Sigmoid colon (tissue), 7 donors: Measurements from ENCODE around the gene ABCC8. TPM values are rescaled to one million over a fixed set of nuclear protein-coding genes. Genes with fewer than 3 reads are reported as not detected.
A peak's percentile ranks its signal among the peaks of the same experiment; 100 is the strongest.

Experiments used
- DNase-seq: peaks from one replicate; pipeline ENCODE4 v3.0.0-alpha.2; 2019
- H3K27ac ChIP-seq, 4 donors: fragments of 200-600 bp; sonication (generic); one replicate each; pipeline ENCODE4 v1.5.1; 2016 to 2019; ENCODE audit warnings: mild to moderate bottlenecking in 1 of 4
- H3K27me3 ChIP-seq, 3 donors: fragments of 200-600 bp; sonication (generic); one replicate each; pipeline ENCODE4 v1.5.1; 2019; ENCODE audit warnings: mild to moderate bottlenecking in 1 of 3
- H3K36me3 ChIP-seq, 4 donors: fragments of 200-600 bp; sonication (generic); one replicate each; pipeline ENCODE4 v1.5.1; 2016 to 2019
- H3K4me1 ChIP-seq, 4 donors: fragments of 200-600 bp; sonication (generic); one replicate each; pipeline ENCODE4 v1.5.1; 2017 to 2019
- H3K4me3 ChIP-seq, 4 donors: fragments of 200-600 bp; sonication (generic); one replicate each; pipeline ENCODE4 v1.5.1; 2017 to 2019; ENCODE audit warnings: mild to moderate bottlenecking in 2 of 4, moderate library complexity in 1 of 4
- H3K9me3 ChIP-seq, 4 donors: fragments of 200-600 bp in 3 of 4; sonication (generic) in 3 of 4; one replicate each; pipeline versions ENCODE4 v1.5.1 to v1.6.1; 2013 to 2019
- EP300 ChIP-seq, 4 donors: sonication (generic); formaldehyde crosslinking; IDR thresholded peaks; one replicate each; pipeline ENCODE4 v1.6.1; 2017; ENCODE audit warnings: antibody characterized with exemption in 4 of 4
- POLR2A ChIP-seq, 2 donors: fragments of 450-650 bp; IDR thresholded peaks; one replicate each; pipeline ENCODE4 v1.6.1; 2016; ENCODE audit warnings: antibody characterized with exemption in 2 of 2, mild to moderate bottlenecking in 2 of 2, moderate library complexity in 2 of 2
- POLR2AphosphoS5 ChIP-seq, 4 donors: sonication (generic); formaldehyde crosslinking; IDR thresholded peaks; one replicate each; pipeline ENCODE4 v1.6.1; 2017; ENCODE audit warnings: antibody characterized with exemption in 4 of 4
- WGBS, 2 donors: extraction: QIAGEN DNeasy Blood & Tissue Kit; methylation state at CpG; one replicate each; pipeline ENCODE4 v1.1.7; 2013; 5-methylcytosine and 5-hydroxymethylcytosine counted together
- intact Hi-C: fragments of 100-400 bp; cut with DNase I; formaldehyde crosslinking; loops from one replicate; pipeline ENCODE4 v1.15.1; 2023
- polyA plus RNA-seq, 3 donors: library from polyadenylated mRNA; stranded (reverse); fragments of 200-250 nt; gene quantifications; one replicate each; pipeline ENCODE4 v1.2.3, GENCODE V29; 2013
- total RNA-seq, 4 donors: library from RNA; depleted of rRNA; stranded (reverse); fragments of >200 nt; gene quantifications; one replicate each; pipeline ENCODE4 v1.1.0, GENCODE V29; 2016
- TF ChIP-seq, protein P1 (sequence below), 4 experiments: fragments of 450-650 bp in 3 of 4; fragments of 200-600 bp in 1 of 4; IDR thresholded peaks; one replicate each; pipeline ENCODE4 v1.5.1; 2016 to 2019; ENCODE audit warnings: antibody characterized with exemption in 4 of 4, mild to moderate bottlenecking in 3 of 4, moderate library complexity in 2 of 4
- donor health status: healthy with polysubstance abuse.
- donor health status: Bipolar disorder and iron deficiency.
- donor health status: healthy.

The ABCC8 gene
- total and polyA plus RNA-seq, 7 donors = 0.23 to 9.7 (median 2.6) TPM

GRCh38 chr11:17391493-17392355, 84.9 kb downstream of the ABCC8 start:
- H3K9me3 ChIP-seq = no peaks in the 10 kb centered on the region
- peaks cover 0 to 11% (median 8%) of the 10 kb centered on the region in 4 donors for H3K4me1 ChIP-seq
- intact Hi-C loops = no loop called here
- no peaks in the 10 kb centered on the region for H3K27me3 ChIP-seq
- DNase-seq = no peak
- WGBS, 2 donors = 53 to 69% methylated on average over 3 of the region's 3 CpGs
- TF ChIP-seq EP300 (IDR thresholded peaks at IDR 0.05) (no peak), POLR2AphosphoS5 (IDR thresholded peaks at IDR 0.05) (no peak), POLR2A (IDR thresholded peaks at IDR 0.05) (no peak)
- TF ChIP-seq, protein P1, sequence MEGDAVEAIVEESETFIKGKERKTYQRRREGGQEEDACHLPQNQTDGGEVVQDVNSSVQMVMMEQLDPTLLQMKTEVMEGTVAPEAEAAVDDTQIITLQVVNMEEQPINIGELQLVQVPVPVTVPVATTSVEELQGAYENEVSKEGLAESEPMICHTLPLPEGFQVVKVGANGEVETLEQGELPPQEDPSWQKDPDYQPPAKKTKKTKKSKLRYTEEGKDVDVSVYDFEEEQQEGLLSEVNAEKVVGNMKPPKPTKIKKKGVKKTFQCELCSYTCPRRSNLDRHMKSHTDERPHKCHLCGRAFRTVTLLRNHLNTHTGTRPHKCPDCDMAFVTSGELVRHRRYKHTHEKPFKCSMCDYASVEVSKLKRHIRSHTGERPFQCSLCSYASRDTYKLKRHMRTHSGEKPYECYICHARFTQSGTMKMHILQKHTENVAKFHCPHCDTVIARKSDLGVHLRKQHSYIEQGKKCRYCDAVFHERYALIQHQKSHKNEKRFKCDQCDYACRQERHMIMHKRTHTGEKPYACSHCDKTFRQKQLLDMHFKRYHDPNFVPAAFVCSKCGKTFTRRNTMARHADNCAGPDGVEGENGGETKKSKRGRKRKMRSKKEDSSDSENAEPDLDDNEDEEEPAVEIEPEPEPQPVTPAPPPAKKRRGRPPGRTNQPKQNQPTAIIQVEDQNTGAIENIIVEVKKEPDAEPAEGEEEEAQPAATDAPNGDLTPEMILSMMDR (IDR thresholded peaks at IDR 0.05) = no peak
- H3K27ac ChIP-seq = no peak overlapping the region
- H3K4me3 ChIP-seq = no peak overlapping the region
- H3K36me3 ChIP-seq = no peaks in the 10 kb centered on the region

DNA sequence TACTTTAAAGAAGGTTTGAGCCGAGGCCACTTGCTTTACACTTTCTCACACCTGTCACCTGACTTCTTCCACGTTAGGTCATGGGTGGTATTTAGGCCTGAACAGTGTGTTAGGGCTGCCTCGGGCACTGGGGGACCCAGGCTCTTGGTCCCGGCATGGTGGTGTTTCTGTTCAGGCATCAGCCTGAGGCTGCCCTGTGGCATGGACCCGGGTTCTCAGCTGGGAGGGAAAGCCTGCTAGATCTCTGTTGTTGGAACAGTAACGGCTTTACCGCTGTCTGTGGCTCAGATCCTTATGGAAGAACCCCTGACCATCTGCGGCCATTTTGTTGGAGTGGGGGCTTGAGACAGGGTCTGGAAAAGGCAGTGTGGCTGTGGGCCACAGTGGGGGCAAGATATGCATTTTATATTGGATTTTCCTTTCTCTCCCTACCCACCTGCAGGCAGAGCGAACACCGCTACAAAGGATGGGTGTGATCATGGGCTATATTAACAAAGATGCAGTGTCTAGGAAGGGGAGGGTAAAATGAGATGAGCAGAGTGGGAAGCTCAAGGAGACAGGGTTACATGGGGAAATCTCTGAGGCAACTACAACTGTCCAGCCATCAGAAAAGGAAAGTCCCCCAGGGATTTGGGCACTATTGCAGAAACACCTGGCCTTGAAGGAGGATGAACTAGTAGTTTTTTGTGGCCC, 86.5 kb downstream of the ABCC8 start:
- H3K36me3 ChIP-seq = no peaks in the 10 kb centered on the region
- H3K4me3 ChIP-seq = peak overlapping the region in 2 of 4 donors; percentile 52 to 58
- intact Hi-C loops = no loop called here
- H3K9me3 ChIP-seq = no peaks in the 10 kb centered on the region
- TF ChIP-seq POLR2A (IDR thresholded peaks at IDR 0.05) (no peak), POLR2AphosphoS5 (IDR thresholded peaks at IDR 0.05) (no peak), EP300 (IDR thresholded peaks at IDR 0.05) (no peak)
- TF ChIP-seq, protein P1 (IDR thresholded peaks at IDR 0.05) = no peak
- no peaks in the 10 kb centered on the region for H3K27me3 ChIP-seq
- DNase-seq = no peak
- WGBS, 2 donors = 60 to 61% methylated on average over 10 of the region's 10 CpGs
- H3K27ac ChIP-seq = no peak overlapping the region
- H3K4me1 ChIP-seq = peaks cover 0 to 18% (median 8%) of the 10 kb centered on the region in 4 donors

- TF ChIP-seq EP300 (IDR thresholded peaks at IDR 0.05) (no peak), POLR2A (IDR thresholded peaks at IDR 0.05) (no peak)
- TF ChIP-seq, protein P1 (IDR thresholded peaks at IDR 0.05) = peak in 1 of 4 experiments; percentile 73
- intact Hi-C loops = no loop called here
- Histone ChIP-seq H3K36me3 (no peaks in the 10 kb centered on the region), H3K27ac (peak overlapping the region in 1 of 4 donors; percentile 40), H3K4me3 (peak overlapping the region; percentile 36 to 58 (median 51)), H3K4me1 (peaks cover 0 to 18% (median 8%) of the 10 kb centered on the region in 4 donors), H3K9me3 (no peaks in the 10 kb centered on the region), H3K27me3 (no peaks in the 10 kb centered on the region)
- WGBS, 2 donors = 1 to 3% methylated on average over 52 to 55 of the region's 55 CpGs
- peak; percentile 80 for DNase-seq
These were observed 87.3 kb downstream of the ABCC8 start for GRCh38 chr11:17389211-17389956.

GRCh38 chr11:17388609-17389210, 87.9 kb downstream of the ABCC8 start, which contains the start of gene KCNJ11:
TSS of gene KCNJ11 (minus strand) at chr11:17388659. CDS start at chr11:17388091, 568 bp downstream.
- Histone ChIP-seq H3K4me3 (peak within 1 kb of the TSS; percentile 36 to 58 (median 51)), H3K27ac (peak within 1 kb of the TSS in 1 of 4 donors; percentile 40), H3K27me3 (no peaks in the 10 kb centered on the region), H3K4me1 (peaks cover 0 to 18% (median 8%) of the 10 kb centered on the region in 4 donors), H3K36me3 (no peaks in the 10 kb centered on the region), H3K9me3 (no peaks in the 10 kb centered on the region)
- intact Hi-C loops = no loop called here
- WGBS, 2 donors = 2 to 5% methylated on average over 53 of the region's 53 CpGs
- TF ChIP-seq POLR2A (IDR thresholded peaks at IDR 0.05) = no peak
- no peak for TF ChIP-seq EP300 (IDR thresholded peaks at IDR 0.05)
- no peak for TF ChIP-seq POLR2AphosphoS5 (IDR thresholded peaks at IDR 0.05)
- TF ChIP-seq, protein P1 (IDR thresholded peaks at IDR 0.05) = no peak
- no peak for DNase-seq
